GM12864 (cell line): ENCODE measurements around the gene CD19.
A peak's percentile ranks its signal among the peaks of the same experiment; 100 is the strongest.

Source experiments
- DNase-seq: peaks from one replicate; pipeline ENCODE4 v3.0.0-alpha.2; 2011; ENCODE audit warnings: low read depth
- H3K4me3 ChIP-seq: 2 replicates; pipeline ENCODE4 v1.5.1; 2011; ENCODE audit warnings: mild to moderate bottlenecking, low read depth, low read length, control low read depth
- TF ChIP-seq, protein P1 (sequence below): IDR thresholded peaks from 2 replicates; pipeline ENCODE4 v1.5.1; 2011; ENCODE audit warnings: low read depth, mild to moderate bottlenecking, moderate library complexity, low read length, control low read depth, inconsistent platforms; ENCODE audit errors: missing control alignments

The CD19 gene

GRCh38 chr16:28930203-28930602 lies 1.6 kb upstream of the CD19 start:
- TF ChIP-seq, protein P1, sequence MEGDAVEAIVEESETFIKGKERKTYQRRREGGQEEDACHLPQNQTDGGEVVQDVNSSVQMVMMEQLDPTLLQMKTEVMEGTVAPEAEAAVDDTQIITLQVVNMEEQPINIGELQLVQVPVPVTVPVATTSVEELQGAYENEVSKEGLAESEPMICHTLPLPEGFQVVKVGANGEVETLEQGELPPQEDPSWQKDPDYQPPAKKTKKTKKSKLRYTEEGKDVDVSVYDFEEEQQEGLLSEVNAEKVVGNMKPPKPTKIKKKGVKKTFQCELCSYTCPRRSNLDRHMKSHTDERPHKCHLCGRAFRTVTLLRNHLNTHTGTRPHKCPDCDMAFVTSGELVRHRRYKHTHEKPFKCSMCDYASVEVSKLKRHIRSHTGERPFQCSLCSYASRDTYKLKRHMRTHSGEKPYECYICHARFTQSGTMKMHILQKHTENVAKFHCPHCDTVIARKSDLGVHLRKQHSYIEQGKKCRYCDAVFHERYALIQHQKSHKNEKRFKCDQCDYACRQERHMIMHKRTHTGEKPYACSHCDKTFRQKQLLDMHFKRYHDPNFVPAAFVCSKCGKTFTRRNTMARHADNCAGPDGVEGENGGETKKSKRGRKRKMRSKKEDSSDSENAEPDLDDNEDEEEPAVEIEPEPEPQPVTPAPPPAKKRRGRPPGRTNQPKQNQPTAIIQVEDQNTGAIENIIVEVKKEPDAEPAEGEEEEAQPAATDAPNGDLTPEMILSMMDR = no peak
- no peak overlapping the region for H3K4me3 ChIP-seq

GRCh38 chr16:28930652-28931051 lies 1.1 kb upstream of the CD19 start:
- no peak overlapping the region for H3K4me3 ChIP-seq
- DNase-seq = no peak
- TF ChIP-seq, protein P1 = no peak

More at GRCh38 chr16:28930203-28930602, 1.6 kb upstream of the CD19 start:
- DNase-seq = no peak

DNA sequence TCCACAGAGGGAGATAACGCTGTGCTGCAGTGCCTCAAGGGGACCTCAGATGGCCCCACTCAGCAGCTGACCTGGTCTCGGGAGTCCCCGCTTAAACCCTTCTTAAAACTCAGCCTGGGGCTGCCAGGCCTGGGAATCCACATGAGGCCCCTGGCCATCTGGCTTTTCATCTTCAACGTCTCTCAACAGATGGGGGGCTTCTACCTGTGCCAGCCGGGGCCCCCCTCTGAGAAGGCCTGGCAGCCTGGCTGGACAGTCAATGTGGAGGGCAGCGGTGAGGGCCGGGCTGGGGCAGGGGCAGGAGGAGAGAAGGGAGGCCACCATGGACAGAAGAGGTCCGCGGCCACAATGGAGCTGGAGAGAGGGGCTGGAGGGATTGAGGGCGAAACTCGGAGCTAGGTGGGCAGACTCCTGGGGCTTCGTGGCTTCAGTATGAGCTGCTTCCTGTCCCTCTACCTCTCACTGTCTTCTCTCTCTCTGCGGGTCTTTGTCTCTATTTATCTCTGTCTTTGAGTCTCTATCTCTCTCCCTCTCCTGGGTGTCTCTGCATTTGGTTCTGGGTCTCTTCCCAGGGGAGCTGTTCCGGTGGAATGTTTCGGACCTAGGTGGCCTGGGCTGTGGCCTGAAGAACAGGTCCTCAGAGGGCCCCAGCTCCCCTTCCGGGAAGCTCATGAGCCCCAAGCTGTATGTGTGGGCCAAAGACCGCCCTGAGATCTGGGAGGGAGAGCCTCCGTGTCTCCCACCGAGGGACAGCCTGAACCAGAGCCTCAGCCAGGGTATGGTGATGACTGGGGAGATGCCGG lies 769 bp downstream of the CD19 start:
- TF ChIP-seq, protein P1 = peak; percentile 8
- peak overlapping the region; percentile 66 for H3K4me3 ChIP-seq
- no peak for DNase-seq

DNA sequence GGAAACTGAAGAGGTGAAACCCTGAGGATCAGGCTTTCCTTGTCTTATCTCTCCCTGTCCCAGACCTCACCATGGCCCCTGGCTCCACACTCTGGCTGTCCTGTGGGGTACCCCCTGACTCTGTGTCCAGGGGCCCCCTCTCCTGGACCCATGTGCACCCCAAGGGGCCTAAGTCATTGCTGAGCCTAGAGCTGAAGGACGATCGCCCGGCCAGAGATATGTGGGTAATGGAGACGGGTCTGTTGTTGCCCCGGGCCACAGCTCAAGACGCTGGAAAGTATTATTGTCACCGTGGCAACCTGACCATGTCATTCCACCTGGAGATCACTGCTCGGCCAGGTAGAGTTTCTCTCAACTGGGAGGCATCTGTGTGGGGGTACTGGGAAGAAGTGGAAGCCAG lies 1.4 kb downstream of the CD19 start:
- TF ChIP-seq, protein P1 = no peak
- no peak for DNase-seq
- peak overlapping the region; percentile 66 for H3K4me3 ChIP-seq

DNA sequence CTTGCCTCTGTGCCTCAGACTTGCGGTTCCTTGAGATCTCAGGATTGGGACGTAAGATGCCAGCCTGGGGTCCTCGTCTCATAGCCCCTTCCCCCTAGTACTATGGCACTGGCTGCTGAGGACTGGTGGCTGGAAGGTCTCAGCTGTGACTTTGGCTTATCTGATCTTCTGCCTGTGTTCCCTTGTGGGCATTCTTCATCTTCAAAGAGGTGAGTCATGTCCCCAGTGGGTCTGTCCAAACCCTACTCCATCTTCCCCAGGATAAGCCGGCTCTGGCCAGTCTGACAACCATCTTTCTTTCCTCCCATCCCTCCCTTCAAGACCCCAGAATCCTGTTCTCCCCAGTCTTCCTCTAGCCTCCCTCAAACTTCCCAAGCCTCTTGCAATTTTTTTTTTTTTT lies 3.6 kb downstream of the CD19 start:
- H3K4me3 ChIP-seq = no peak overlapping the region
- TF ChIP-seq, protein P1 = no peak
- DNase-seq = no peak

DNA sequence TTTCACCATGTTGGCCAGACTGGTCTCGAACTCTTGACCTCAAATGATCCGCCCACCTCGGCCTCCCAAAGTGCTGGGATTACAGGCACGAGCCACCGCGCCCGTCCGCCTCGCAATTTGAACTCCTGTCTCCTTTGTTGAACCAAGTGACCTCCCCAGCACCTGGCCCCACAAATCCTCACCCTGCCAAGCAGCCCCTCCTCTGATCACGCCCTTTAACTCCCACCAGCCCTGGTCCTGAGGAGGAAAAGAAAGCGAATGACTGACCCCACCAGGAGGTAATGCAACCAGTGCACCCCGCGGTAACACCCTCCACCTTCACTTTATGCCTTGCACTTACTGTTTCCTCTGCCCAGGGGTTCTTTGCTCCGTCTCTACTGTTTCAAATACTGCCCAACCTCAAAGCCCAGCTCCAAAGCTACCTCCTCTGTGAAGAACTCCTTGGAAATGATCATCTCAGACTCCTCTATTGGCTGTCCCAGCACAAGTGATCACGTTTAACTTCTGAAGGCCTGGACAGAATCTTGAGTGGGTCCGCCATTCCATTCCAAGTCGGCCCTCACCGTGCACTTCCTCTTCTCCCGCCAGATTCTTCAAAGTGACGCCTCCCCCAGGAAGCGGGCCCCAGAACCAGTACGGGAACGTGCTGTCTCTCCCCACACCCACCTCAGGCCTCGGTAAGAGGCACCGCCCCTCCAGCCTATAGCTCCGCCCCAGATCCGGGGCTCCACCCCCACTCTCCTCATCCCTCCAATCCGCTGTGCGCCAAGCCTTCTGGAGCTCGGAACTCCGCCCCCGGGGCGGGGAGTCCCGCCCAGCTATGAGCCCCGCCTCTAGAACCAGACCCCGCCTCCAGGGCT lies 4.4 kb downstream of the CD19 start:
- H3K4me3 ChIP-seq = no peak overlapping the region

More for the DNA sequence above, 4.4 kb downstream of the CD19 start:
- TF ChIP-seq, protein P1 = no peak
- DNase-seq = peak; percentile 50
